ENCODE measurements around the gene GMPR. TPM values are rescaled to one million over a fixed set of nuclear protein-coding genes. Genes with fewer than 3 reads are reported as not detected.

GMPR gene
- total RNA-seq, 1 experiment from 2014 or later: 2.0 TPM

DNA sequence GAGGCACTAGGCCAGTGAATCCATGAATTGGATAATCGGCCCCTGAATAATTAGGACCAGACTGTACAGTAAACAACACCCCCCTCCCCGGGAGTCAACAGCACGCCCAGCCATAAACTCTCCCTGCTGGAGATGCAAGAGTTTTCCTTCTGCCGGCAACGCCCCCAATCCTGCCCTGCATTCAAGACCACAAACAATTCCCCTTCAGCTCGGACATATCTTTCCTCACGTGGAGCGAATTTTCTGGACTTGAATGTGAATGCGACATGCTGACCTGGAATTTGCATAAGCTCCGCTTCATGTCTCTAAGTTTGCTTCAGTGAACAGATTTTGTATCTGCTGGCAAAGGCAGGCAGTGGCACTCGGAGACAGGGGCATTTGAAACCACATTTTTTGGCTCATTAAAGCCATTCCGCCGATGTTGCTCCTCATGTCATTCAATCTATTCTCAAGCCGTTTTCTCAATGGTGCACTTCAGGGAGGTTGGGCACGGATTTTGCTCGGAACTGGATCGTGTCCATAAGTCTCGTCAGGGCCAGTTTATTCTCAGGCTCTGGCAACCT is 38.0 kb upstream of the GMPR start:
- POLR2A ChIA-PET (ENCODE audit: unreplicated experiment): no interaction called here
- Histone ChIP-seq H3K4me2 (no peak overlapping the region), H3K9me3 (ENCODE audit: insufficient read depth, low read depth) (no peaks in the 10 kb centered on the region), H3K4me1 (replicated peaks; ENCODE audit: insufficient read depth) (no peaks in the 10 kb centered on the region), H3K27me3 (ENCODE audit: insufficient read depth, low read depth) (peaks cover 47% of the 10 kb centered on the region), H3K79me2 (ENCODE audit: low read depth) (no peaks in the 10 kb centered on the region), H4K20me1 (ENCODE audit: insufficient read depth) (no peaks in the 10 kb centered on the region), H3F3A (ENCODE audit: insufficient read depth, low read depth) (no peaks in the 10 kb centered on the region), H3K9me2 (ENCODE audit: insufficient read depth) (no peaks in the 10 kb centered on the region; the same call in 1 of the 2 replicates), H3K4me3 (no peak overlapping the region), H2AFZ (no peak overlapping the region), H3K36me3 (ENCODE audit: low read depth) (no peaks in the 10 kb centered on the region), H3K27ac (no peak overlapping the region)
- DNase-seq: no peak
- TF ChIP-seq EZH2 (IDR thresholded peaks at IDR 0.05; ENCODE audit: low read depth): no peak
- TF ChIP-seq, protein P1, sequence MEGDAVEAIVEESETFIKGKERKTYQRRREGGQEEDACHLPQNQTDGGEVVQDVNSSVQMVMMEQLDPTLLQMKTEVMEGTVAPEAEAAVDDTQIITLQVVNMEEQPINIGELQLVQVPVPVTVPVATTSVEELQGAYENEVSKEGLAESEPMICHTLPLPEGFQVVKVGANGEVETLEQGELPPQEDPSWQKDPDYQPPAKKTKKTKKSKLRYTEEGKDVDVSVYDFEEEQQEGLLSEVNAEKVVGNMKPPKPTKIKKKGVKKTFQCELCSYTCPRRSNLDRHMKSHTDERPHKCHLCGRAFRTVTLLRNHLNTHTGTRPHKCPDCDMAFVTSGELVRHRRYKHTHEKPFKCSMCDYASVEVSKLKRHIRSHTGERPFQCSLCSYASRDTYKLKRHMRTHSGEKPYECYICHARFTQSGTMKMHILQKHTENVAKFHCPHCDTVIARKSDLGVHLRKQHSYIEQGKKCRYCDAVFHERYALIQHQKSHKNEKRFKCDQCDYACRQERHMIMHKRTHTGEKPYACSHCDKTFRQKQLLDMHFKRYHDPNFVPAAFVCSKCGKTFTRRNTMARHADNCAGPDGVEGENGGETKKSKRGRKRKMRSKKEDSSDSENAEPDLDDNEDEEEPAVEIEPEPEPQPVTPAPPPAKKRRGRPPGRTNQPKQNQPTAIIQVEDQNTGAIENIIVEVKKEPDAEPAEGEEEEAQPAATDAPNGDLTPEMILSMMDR (conservative IDR thresholded peaks at IDR 0.05): no peak
- BruUV-seq (replicated peaks): no TSS peak
- CTCF ChIA-PET: interaction anchor here (0.7 kb wide), 1 partner anchor 577 kb away, joined by 6 read pairs; no protein-coding TSS in a partner anchor
- intact Hi-C loops (cut with micrococcal nuclease; ENCODE audit: unreplicated experiment): no loop called here

DNA sequence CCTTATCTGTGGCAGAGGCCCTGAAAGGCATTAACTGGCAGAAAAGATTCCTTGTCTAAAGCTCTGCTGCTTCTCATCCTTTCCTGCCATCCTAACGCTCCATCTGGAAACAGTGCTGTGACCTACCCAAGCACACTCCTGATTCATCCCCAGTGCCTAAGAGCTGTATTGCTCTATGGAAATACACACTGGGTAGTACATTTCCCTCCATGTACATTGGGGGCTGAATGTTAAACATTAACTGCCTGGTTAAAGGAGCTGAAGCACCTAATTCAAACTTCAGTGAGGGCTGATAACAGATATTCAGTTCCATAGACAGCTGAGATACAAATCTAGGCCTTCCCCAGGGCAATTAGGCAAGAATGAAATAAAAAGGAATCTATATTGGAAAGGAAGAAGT is 36.7 kb upstream of the GMPR start:
- TF ChIP-seq EZH2 (IDR thresholded peaks at IDR 0.05; ENCODE audit: low read depth): no peak
- TF ChIP-seq, protein P1 (conservative IDR thresholded peaks at IDR 0.05): no peak
- no peak for DNase-seq
- ChIA-PET POLR2A (ENCODE audit: unreplicated experiment) (no interaction called here), CTCF (no interaction called here)
- Histone ChIP-seq H3K79me2 (ENCODE audit: low read depth) (no peaks in the 10 kb centered on the region), H3K36me3 (ENCODE audit: low read depth) (no peaks in the 10 kb centered on the region), H4K20me1 (ENCODE audit: insufficient read depth) (no peaks in the 10 kb centered on the region), H3K4me3 (no peak overlapping the region), H2AFZ (no peak overlapping the region), H3K27ac (no peak overlapping the region), H3K27me3 (ENCODE audit: insufficient read depth, low read depth) (peaks cover 38% of the 10 kb centered on the region), H3K9me3 (ENCODE audit: insufficient read depth, low read depth) (no peaks in the 10 kb centered on the region), H3K4me2 (no peak overlapping the region), H3F3A (ENCODE audit: insufficient read depth, low read depth) (no peaks in the 10 kb centered on the region), H3K4me1 (replicated peaks; ENCODE audit: insufficient read depth) (no peaks in the 10 kb centered on the region), H3K9me2 (ENCODE audit: insufficient read depth) (no peaks in the 10 kb centered on the region)
- BruUV-seq (replicated peaks): no TSS peak
- intact Hi-C loops (cut with micrococcal nuclease; ENCODE audit: unreplicated experiment): no loop called here

DNA sequence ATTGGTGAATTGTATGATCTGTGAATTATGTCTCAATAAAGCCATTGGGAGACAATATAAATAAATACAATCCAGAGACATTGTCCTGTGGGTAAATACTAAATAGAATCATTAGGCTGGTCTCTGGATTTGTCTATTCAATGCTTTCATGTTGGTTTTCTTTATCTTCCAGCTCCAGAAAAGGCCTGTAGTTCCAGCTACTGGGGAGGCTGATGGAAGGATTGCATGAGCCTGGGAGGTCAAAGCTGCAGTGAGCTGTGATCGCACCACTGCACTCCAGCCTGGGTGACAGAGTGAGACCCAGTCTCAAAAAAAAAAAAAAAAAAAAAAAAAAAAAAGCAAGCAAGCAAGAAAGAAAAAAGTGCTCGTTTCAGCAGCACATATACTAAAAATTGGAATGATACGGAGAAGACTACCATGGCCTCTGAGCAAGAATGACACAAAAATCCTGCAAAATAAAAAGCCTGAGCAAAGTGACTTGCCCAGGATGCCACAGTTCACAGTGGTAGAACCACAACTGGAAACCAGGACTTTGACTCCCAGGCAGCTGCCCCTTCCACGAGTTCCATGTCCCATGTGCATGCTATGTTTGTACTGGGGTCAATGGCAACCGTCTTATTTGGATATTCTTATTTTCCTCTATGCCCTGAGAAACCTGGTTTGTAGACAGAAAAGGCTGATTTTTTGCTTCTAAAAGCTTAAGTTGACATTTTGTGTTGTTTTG is 33.6 kb upstream of the GMPR start:
- H3K27ac ChIP-seq: no peak overlapping the region
- no peaks in the 10 kb centered on the region for H3K4me1 ChIP-seq (replicated peaks; ENCODE audit: insufficient read depth)
- ChIA-PET POLR2A (ENCODE audit: unreplicated experiment) (no interaction called here), CTCF (interaction anchor here (0.6 to 1.3 kb wide), 2 partner anchors 513 to 890 kb away, joined by 5 to 7 read pairs; no protein-coding TSS in a partner anchor)
- H3K27me3 ChIP-seq (ENCODE audit: insufficient read depth, low read depth): peaks cover 38% of the 10 kb centered on the region
- H4K20me1 ChIP-seq (ENCODE audit: insufficient read depth): 0 out of 2 replicates have a peak, but pooled peaks cover 3% of the 10 kb centered on the region
- no peaks in the 10 kb centered on the region for H3K79me2 ChIP-seq (ENCODE audit: low read depth)
- no peaks in the 10 kb centered on the region for H3K9me2 ChIP-seq (ENCODE audit: insufficient read depth)
- H3K9me3 ChIP-seq (ENCODE audit: insufficient read depth, low read depth): no peaks in the 10 kb centered on the region
- H3F3A ChIP-seq (ENCODE audit: insufficient read depth, low read depth): no peaks in the 10 kb centered on the region
- TF ChIP-seq, protein P1 (conservative IDR thresholded peaks at IDR 0.05): no peak
- TF ChIP-seq EZH2 (IDR thresholded peaks at IDR 0.05; ENCODE audit: low read depth): no peak
- BruUV-seq (replicated peaks): no TSS peak
- intact Hi-C loops (cut with micrococcal nuclease; ENCODE audit: unreplicated experiment): no loop called here
- no peak overlapping the region for H3K4me3 ChIP-seq
- no peak for DNase-seq
- no peaks in the 10 kb centered on the region for H3K36me3 ChIP-seq (ENCODE audit: low read depth)
- H2AFZ ChIP-seq: no peak overlapping the region
- H3K4me2 ChIP-seq: no peak overlapping the region

Data from PC-9 (cell line).